ENCODE measurements around the gene VAT1L.

DNA sequence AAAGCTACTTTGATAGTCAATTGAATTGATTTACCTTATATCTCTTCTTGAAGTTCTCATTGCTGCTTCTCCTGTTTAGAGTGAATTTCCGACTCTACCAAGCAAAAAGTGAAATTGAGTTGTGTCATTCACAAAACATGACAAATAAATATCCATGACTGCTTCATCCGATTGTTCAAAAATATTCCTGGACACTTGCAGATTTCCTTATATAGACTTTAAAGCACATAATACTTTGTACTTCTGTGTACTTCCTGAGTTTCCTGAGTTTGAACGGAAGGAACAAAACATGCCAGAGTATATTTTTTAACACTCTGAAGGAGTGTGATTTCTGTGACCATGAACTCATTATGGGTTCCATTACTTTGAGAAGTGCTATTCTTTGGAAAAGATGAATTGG is 20.5 kb upstream of the VAT1L start:
- TF ChIP-seq, protein P1, sequence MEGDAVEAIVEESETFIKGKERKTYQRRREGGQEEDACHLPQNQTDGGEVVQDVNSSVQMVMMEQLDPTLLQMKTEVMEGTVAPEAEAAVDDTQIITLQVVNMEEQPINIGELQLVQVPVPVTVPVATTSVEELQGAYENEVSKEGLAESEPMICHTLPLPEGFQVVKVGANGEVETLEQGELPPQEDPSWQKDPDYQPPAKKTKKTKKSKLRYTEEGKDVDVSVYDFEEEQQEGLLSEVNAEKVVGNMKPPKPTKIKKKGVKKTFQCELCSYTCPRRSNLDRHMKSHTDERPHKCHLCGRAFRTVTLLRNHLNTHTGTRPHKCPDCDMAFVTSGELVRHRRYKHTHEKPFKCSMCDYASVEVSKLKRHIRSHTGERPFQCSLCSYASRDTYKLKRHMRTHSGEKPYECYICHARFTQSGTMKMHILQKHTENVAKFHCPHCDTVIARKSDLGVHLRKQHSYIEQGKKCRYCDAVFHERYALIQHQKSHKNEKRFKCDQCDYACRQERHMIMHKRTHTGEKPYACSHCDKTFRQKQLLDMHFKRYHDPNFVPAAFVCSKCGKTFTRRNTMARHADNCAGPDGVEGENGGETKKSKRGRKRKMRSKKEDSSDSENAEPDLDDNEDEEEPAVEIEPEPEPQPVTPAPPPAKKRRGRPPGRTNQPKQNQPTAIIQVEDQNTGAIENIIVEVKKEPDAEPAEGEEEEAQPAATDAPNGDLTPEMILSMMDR (IDR thresholded peaks at IDR 0.05), result no peak
- TF ChIP-seq POLR2A (IDR thresholded peaks at IDR 0.05), result no peak

Data from testis (tissue), 2 donors.